GM23338 (cell line): ENCODE data around the gene METAP1D. TPM values are rescaled to one million over a fixed set of nuclear protein-coding genes. Genes with fewer than 3 reads are reported as not detected.

ENCODE experiments used
- ATAC-seq: fragments of 200-7000 bp; cut with Tn5 transposase; 3 replicates; pipeline ENCODE4 v1.9.1; 2020
- DNase-seq: peaks from one replicate; pipeline ENCODE4 v3.0.0-alpha.2; 2015; ENCODE audit warnings: low spot score
- H2AFZ ChIP-seq: fragments of 200-600 bp; sonication (generic); 2 replicates; pipeline ENCODE4 v1.8.0; 2016; ENCODE audit warnings: antibody characterized with exemption, mild to moderate bottlenecking, moderate library complexity
- H3F3A ChIP-seq: fragments of 200-600 bp; sonication (generic); replicated peaks from 2 replicates; pipeline ENCODE4 v1.8.0; 2017; ENCODE audit warnings: antibody characterized with exemption, mixed run types, low read depth
- H3K27ac ChIP-seq: fragments of 200-600 bp; sonication (generic); 2 replicates; pipeline ENCODE4 v1.6.1; 2016; ENCODE audit warnings: low read depth
- H3K27me3 ChIP-seq: fragments of 200-600 bp; sonication (generic); 2 replicates; pipeline ENCODE4 v1.8.0; 2016; ENCODE audit warnings: mild to moderate bottlenecking, mixed run types, moderate library complexity; ENCODE audit not compliant: insufficient read depth
- H3K36me3 ChIP-seq: fragments of 200-600 bp; sonication (generic); 2 replicates; pipeline ENCODE4 v1.8.0; 2016; ENCODE audit warnings: mild to moderate bottlenecking; ENCODE audit not compliant: insufficient read depth
- H3K4me1 ChIP-seq: fragments of 200-600 bp; sonication (generic); 2 replicates; pipeline ENCODE4 v1.8.0; 2016; ENCODE audit warnings: mild to moderate bottlenecking, moderate library complexity; ENCODE audit not compliant: insufficient read depth
- H3K4me2 ChIP-seq: fragments of 200-600 bp; sonication (generic); 2 replicates; pipeline ENCODE4 v1.7.1; 2017; ENCODE audit warnings: mixed run types
- H3K4me3 ChIP-seq: fragments of 200-600 bp; sonication (generic); 2 replicates; pipeline ENCODE4 v1.6.1; 2016; ENCODE audit warnings: mixed run types
- H3K79me2 ChIP-seq: fragments of 200-600 bp; sonication (generic); replicated peaks from 2 replicates; pipeline ENCODE4 v1.8.0; 2017; ENCODE audit warnings: mild to moderate bottlenecking; ENCODE audit not compliant: insufficient read depth
- H3K9me2 ChIP-seq: fragments of 200-600 bp; sonication (generic); 2 replicates; pipeline ENCODE4 v1.8.0; 2017; ENCODE audit not compliant: insufficient read depth
- H4K20me1 ChIP-seq: fragments of 200-600 bp; sonication (generic); replicated peaks from 2 replicates; pipeline ENCODE4 v1.8.0; 2017; ENCODE audit warnings: mild to moderate bottlenecking; ENCODE audit not compliant: insufficient read depth
- H3K27ac Mint-ChIP-seq: 2 replicates; pipeline ENCODE4 v1.8.0; 2020; ENCODE audit warnings: inconsistent platforms, mild to moderate bottlenecking, moderate library complexity, mixed read lengths
- H3K27me3 Mint-ChIP-seq: 3 replicates; pipeline ENCODE4 v1.8.0; 2022; ENCODE audit warnings: low read depth, mild to moderate bottlenecking, moderate library complexity, mixed read lengths, inconsistent platforms; ENCODE audit not compliant: insufficient read depth, poor library complexity
- H3K36me3 Mint-ChIP-seq: 3 replicates; pipeline ENCODE4 v1.8.0; 2021; ENCODE audit warnings: low read depth, mild to moderate bottlenecking, inconsistent platforms, moderate library complexity, mixed read lengths
- H3K4me1 Mint-ChIP-seq: 3 replicates; pipeline ENCODE4 v1.8.0; 2020; ENCODE audit warnings: mild to moderate bottlenecking, inconsistent platforms, mixed read lengths
- H3K4me3 Mint-ChIP-seq: 3 replicates; pipeline ENCODE4 v1.8.0; 2021; ENCODE audit warnings: moderate library complexity, mild to moderate bottlenecking, inconsistent platforms, mixed read lengths
- H3K9me3 Mint-ChIP-seq: 3 replicates; pipeline ENCODE4 v1.8.0; 2020; ENCODE audit warnings: moderate library complexity, mild to moderate bottlenecking, inconsistent platforms, mixed read lengths
- CREB1 ChIP-seq: fragments of 250-450 bp; sonication (Bioruptor Pico); IDR thresholded peaks from 2 replicates; pipeline ENCODE4 v1.5.0; 2020; ENCODE audit warnings: low read depth, mild to moderate bottlenecking, moderate library complexity
- CTCF ChIP-seq, 2 experiments: fragments of 200-600 bp in 1 of 2; sonication (generic) in 1 of 2; conservative IDR thresholded peaks; 2 replicates each; pipeline versions ENCODE4 v1.5.1 to v1.6.1; 2016 to 2017; ENCODE audit warnings: antibody characterized with exemption in 2 of 2, low read depth in 2 of 2, mild to moderate bottlenecking in 2 of 2, moderate library complexity in 1 of 2
- ETS1 ChIP-seq: IDR thresholded peaks from 2 replicates; pipeline ENCODE4 v1.6.1; 2016; ENCODE audit warnings: antibody characterized with exemption
- EZH2 ChIP-seq: fragments of 200-600 bp; sonication (generic); IDR thresholded peaks from one replicate; pipeline ENCODE4 v1.8.0; 2017; ENCODE audit warnings: antibody characterized with exemption, mild to moderate bottlenecking, low read depth; ENCODE audit not compliant: unreplicated experiment
- EZH2phosphoT487 ChIP-seq: fragments of 200-600 bp; sonication (generic); IDR thresholded peaks from one replicate; pipeline ENCODE4 v1.8.1; 2018; ENCODE audit warnings: antibody characterized with exemption; ENCODE audit not compliant: unreplicated experiment
- JUNB ChIP-seq: IDR thresholded peaks from one replicate; pipeline ENCODE4 v1.6.1; 2016; ENCODE audit warnings: antibody characterized with exemption; ENCODE audit not compliant: unreplicated experiment
- NANOG ChIP-seq: IDR thresholded peaks from 2 replicates; pipeline ENCODE4 v1.6.1; 2016; ENCODE audit warnings: antibody characterized with exemption, borderline replicate concordance
- POLR2AphosphoS5 ChIP-seq: IDR thresholded peaks from 2 replicates; pipeline ENCODE4 v1.6.1; 2016; ENCODE audit warnings: antibody characterized with exemption, low read depth
- REST ChIP-seq: IDR thresholded peaks from one replicate; pipeline ENCODE4 v1.6.1; 2018; ENCODE audit warnings: antibody characterized with exemption; ENCODE audit not compliant: unreplicated experiment
- STAT1 ChIP-seq: IDR thresholded peaks from one replicate; pipeline ENCODE4 v1.6.1; 2016; ENCODE audit warnings: antibody characterized with exemption; ENCODE audit not compliant: unreplicated experiment
- ZNF114 ChIP-seq: fragments of 250-450 bp; sonication (Bioruptor Pico); IDR thresholded peaks from 2 replicates; pipeline ENCODE4 v1.5.0; 2020; ENCODE audit warnings: mild to moderate bottlenecking, moderate library complexity
- ZNF331 ChIP-seq: fragments of 250-450 bp; sonication (Bioruptor Pico); IDR thresholded peaks from 2 replicates; pipeline ENCODE4 v1.5.0; 2020; ENCODE audit warnings: low read depth, mild to moderate bottlenecking, moderate library complexity
- ZNF462 ChIP-seq: fragments of 250-450 bp; sonication (Bioruptor Pico); IDR thresholded peaks from 2 replicates; pipeline ENCODE4 v1.5.0; 2020; ENCODE audit warnings: mild to moderate bottlenecking, moderate library complexity
- polyA plus RNA-seq: library from polyadenylated mRNA; unstranded; fragments of >200 nt; fragmentation: Nextera tagmentation; extraction: Ambion mirVana; gene quantifications from 2 replicates; pipeline ENCODE4 v1.2.1, GENCODE V29; 2016
- total RNA-seq: library from RNA; depleted of rRNA; stranded (reverse); fragments of >200 nt; shearing (Covaris generic); gene quantifications from 2 replicates; pipeline ENCODE4 v1.2.3, GENCODE V29; 2014

METAP1D gene
- total and polyA plus RNA-seq, 2 experiments from 2014 or later, result 12.8 to 15.5 TPM

- peaks cover 26% of the 10 kb centered on the region for H3K27me3 Mint-ChIP-seq
- no peaks in the 10 kb centered on the region for H3K79me2 ChIP-seq
- TF ChIP-seq ZNF114 (CRISPR knock-in tag) (no peak), STAT1 (no peak), NANOG (no peak), JUNB (no peak), CTCF (conservative IDR thresholded peaks at IDR 0.05; ENCODE audit: low read depth in 2 of 2) (no peak), REST (no peak), EZH2phosphoT487 (no peak), EZH2 (no peak), ZNF331 (CRISPR knock-in tag) (no peak), ZNF462 (CRISPR knock-in tag) (no peak), ETS1 (no peak), CREB1 (CRISPR knock-in tag) (no peak), POLR2AphosphoS5 (no peak)
- H3F3A ChIP-seq, result peaks cover 8% of the 10 kb centered on the region; the same call in 1 of the 2 replicates
- no peaks in the 10 kb centered on the region for H3K36me3 ChIP-seq
- ATAC-seq (no peak), DNase-seq (no peak)
- no peaks in the 10 kb centered on the region for H3K36me3 Mint-ChIP-seq
- H3K27me3 ChIP-seq, result peaks cover 35% of the 10 kb centered on the region
- no peak overlapping the region for H3K4me2 ChIP-seq
- no peak overlapping the region for H2AFZ ChIP-seq
- no peaks in the 10 kb centered on the region for H4K20me1 ChIP-seq
- H3K27ac Mint-ChIP-seq, result no peak overlapping the region
- no peak overlapping the region for H3K27ac ChIP-seq
- no peak overlapping the region for H3K4me3 Mint-ChIP-seq
- H3K4me3 ChIP-seq, result no peak overlapping the region
- peaks cover 7% of the 10 kb centered on the region; the same call in 2 of the 3 replicates for H3K4me1 Mint-ChIP-seq
- H3K9me3 Mint-ChIP-seq, result no peaks in the 10 kb centered on the region
- peaks cover 7% of the 10 kb centered on the region for H3K4me1 ChIP-seq
- no peaks in the 10 kb centered on the region for H3K9me2 ChIP-seq
These were observed 114.8 kb downstream of the METAP1D start for GRCh38 chr2:172114579-172114978.
